ENCODE results near the gene KMT2D.

- TF ChIP-seq CTCF (IDR thresholded peaks at IDR 0.05) (no peak), POLR2A (IDR thresholded peaks at IDR 0.05) (no peak)
Measured at GRCh38 chr12:49061157-49061650, 610 bp upstream of the KMT2D start.
